HG02678 (cell line): ENCODE measurements around the gene ITGAE.
"Not testable (repeated sequence)": the region's sequence is repeated elsewhere in the genome, so short reads cannot be mapped to it uniquely, and the experiment has no call there.

Source experiments
- ATAC-seq: cut with Tn5 transposase; IDR thresholded peaks from one replicate; pipeline ENCODE4 v1.9.1; 2021; ENCODE audit warnings: mild to moderate bottlenecking, moderate library complexity; ENCODE audit not compliant: unreplicated experiment

Gene ITGAE, protein sequence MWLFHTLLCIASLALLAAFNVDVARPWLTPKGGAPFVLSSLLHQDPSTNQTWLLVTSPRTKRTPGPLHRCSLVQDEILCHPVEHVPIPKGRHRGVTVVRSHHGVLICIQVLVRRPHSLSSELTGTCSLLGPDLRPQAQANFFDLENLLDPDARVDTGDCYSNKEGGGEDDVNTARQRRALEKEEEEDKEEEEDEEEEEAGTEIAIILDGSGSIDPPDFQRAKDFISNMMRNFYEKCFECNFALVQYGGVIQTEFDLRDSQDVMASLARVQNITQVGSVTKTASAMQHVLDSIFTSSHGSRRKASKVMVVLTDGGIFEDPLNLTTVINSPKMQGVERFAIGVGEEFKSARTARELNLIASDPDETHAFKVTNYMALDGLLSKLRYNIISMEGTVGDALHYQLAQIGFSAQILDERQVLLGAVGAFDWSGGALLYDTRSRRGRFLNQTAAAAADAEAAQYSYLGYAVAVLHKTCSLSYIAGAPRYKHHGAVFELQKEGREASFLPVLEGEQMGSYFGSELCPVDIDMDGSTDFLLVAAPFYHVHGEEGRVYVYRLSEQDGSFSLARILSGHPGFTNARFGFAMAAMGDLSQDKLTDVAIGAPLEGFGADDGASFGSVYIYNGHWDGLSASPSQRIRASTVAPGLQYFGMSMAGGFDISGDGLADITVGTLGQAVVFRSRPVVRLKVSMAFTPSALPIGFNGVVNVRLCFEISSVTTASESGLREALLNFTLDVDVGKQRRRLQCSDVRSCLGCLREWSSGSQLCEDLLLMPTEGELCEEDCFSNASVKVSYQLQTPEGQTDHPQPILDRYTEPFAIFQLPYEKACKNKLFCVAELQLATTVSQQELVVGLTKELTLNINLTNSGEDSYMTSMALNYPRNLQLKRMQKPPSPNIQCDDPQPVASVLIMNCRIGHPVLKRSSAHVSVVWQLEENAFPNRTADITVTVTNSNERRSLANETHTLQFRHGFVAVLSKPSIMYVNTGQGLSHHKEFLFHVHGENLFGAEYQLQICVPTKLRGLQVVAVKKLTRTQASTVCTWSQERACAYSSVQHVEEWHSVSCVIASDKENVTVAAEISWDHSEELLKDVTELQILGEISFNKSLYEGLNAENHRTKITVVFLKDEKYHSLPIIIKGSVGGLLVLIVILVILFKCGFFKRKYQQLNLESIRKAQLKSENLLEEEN

GRCh38 chr17:3800362-3801271 lies at the start of gene ITGAE:
Gene ITGAE, minus strand, starts transcription at chr17:3801188. Its CDS starts 44 bp downstream, at chr17:3801144.
- ATAC-seq, result no peak

GRCh38 chr17:3848229-3848835 lies 47.3 kb upstream of the ITGAE start:
- no peak for ATAC-seq

GRCh38 chr17:3847165-3847670 lies 46.2 kb upstream of the ITGAE start:
- no peak for ATAC-seq

- ATAC-seq, result no peak
Observed at GRCh38 chr17:3846437-3847164, 45.6 kb upstream of the ITGAE start.

DNA sequence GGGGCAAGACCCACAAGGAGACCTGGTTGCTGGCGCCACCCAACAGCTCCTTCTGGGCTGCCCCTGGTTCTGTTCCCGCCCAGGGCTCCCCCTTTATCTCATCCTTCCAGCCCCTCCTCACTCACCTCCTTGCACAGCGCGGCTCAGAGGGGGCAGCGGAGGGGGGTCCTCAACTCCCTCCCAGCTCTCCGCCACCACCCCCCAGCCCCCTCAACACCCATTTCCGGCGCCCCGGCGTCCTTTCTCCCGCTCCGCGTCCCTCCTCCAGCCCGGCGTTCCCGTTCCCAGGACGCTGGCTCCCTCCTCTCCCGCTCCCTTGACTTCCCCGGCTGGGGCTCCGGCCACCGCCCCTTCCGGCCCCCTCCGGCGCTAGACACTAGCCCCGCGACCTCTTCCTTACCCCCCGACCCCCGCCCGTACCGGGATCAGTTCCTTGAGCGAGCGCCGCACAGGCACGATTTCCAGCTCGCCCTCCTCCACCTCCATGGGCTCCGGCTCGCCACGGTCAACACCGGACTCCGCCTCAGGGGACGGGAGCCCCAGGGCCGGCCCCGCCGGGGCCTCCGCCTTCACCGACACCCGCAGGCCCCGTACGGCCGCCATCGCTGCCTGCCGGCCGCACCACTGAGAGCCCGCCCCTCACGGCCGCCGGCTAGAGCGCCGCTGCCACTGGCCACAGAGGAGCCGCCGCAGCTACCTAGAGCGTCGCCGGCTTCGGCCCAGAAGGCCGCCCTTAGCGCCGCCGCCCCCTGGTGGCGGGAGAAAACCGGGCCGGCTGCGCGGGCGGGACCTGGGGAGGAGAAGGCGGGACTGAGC lies 44.8 kb upstream of the ITGAE start, which contains the start of gene NCBP3:
Gene NCBP3 (minus strand): TSS at position 626 of the 816 bp plus-strand sequence. CDS start 23 bp downstream, at position 603.
- peak; percentile 95 for ATAC-seq

GRCh38 chr17:3845291-3845620 lies 44.3 kb upstream of the ITGAE start:
- no peak for ATAC-seq

DNA sequence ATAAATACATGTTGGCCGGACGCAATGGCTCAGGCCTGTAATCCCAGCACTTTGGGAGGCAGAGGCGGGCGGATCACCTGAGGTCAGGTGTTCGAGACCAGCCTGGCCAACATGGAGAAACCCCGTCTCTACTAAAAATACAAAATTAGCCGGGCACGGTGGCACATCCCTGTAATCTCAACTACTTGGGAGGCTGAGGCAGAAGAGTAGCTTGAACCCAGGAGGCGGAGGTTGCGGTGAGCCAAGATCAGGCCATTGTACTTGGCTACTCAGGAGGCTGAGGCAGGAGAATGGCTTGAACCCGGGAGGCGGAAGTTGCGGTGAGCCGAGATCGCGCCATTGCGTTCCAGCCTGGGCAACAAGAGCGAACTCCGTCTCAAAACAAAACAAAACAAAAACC lies 43.6 kb upstream of the ITGAE start:
- not testable (repeated sequence) for ATAC-seq

- ATAC-seq, result no peak
Observed at GRCh38 chr17:3843935-3844516, 43.0 kb upstream of the ITGAE start.

DNA sequence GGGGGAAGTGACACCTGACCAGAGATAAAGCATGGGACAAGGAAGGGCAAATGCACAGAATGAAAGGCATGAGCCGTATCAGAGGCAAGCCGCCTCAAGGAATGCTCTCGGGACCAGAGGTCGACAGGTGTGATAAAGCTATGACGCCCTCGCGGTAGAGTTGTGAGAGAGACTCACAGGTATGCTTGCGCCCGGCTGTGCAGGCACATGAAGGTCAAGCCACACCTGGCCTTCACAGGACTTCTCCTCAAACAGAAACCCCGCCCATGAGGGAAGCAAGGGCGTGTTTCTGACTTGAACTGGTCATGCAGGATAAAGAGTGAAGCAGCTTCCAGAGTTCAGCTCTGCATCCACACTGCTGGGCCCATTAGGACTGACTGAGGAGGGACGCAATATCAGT lies 37.2 kb upstream of the ITGAE start:
- ATAC-seq, result no peak

- ATAC-seq, result no peak
Observed at GRCh38 chr17:3836551-3836950, 35.6 kb upstream of the ITGAE start.

DNA sequence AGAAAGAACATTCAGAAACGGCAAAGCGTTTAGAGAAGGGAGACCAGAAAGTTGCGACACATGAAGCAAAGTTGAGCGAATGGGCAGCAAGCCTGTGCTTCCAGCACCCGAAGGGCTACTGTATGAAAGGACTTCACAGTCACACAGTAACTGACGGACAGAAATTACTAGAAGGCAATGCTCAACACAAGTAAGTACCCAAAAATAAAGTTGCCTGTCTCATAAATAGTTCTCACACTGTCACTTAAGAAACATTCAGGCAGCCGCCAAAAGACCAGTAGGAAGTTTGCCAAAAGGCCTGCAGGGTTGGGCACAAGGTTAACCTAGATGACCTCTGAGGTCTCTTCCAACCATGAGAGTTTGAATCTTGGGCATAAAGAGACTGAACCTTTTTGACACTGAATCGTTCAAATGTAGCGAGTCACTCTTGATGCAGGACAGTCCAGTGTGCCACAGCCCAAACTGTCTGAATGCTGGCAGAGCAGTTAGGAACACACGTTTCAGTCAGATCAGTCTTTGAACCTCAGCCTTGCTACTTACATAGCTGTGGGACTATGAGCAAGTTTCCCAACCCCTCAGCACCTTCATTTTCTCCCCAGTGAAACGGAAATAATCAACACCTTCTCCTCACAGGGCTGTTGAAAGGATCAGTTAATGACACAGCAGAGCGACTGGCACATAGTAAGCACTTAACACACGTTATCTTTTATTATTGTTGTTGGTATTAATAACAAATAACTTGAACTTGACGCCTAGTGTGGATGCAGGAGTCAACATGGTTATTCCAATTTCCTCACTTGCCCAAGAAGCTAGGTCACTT lies 34.6 kb upstream of the ITGAE start:
- no peak for ATAC-seq

DNA sequence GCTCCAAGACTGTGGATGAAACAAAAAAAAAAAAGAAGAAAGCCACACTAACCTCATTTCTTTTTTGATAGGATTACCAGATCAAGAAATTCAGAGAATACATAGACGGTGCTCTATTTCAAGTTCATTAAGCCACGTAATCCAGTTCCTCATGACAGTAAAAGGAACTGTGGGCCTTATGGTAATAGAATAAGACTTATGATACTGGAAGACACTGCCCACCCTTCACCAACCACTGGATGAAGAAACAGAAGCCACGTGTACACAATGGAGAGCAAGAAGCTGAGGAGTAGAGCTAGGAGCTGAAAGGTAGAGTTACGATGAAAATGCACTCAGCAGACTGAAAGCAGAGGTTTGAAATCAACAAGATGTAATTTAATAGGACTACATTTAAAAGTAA lies 33.8 kb upstream of the ITGAE start:
- ATAC-seq, result no peak

DNA sequence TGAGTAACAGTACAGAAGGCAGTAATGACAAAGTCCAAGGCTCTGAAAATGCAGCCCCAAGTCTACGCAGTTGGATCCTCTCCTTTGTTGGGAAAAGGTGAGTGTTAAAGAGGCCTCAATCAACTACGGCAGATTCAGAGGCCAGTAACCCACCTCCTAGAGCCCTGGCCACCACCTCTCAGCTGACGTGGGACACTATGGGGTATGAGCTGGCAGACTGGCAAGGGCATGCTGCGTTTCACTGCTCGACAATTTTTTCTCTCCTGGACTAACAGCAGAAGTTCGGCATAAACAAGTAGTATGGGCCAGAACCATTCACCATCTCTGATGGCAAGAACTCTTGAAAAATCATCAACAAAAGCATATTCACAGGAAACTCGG lies 27.9 kb upstream of the ITGAE start:
- ATAC-seq, result no peak

GRCh38 chr17:3828151-3828851 lies 27.3 kb upstream of the ITGAE start:
- no peak for ATAC-seq

DNA sequence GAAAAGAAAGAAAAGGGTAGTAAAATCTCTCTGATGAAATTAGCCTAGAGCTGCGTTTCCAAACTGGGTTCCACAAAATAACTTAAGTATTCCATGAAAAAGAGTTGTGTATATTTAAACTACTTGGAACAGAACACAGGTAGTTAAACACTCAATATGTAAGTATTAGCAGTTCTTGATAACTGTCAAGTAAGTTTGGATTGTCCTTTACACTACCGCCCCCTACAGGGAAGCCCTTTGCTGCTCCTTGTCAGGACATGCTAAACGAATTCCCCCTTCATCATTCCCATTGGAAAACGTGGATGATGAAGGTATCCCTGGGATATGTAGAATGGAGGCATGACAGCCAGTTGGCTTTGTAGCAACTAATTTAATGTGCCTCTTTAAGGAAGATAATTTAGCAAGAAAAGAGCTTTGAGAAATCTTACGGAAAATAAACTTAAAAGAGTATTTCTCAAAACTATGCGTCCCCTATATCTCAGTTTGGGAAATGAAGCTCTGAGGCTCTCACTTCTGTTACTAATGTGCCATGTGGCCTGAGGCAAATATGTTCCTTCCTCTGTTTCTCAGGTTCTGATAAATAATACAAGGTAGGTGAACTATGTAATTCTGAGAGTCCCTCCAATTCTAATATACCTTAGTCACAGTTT lies 26.3 kb upstream of the ITGAE start:
- ATAC-seq, result no peak

- no peak for ATAC-seq
Observed at GRCh38 chr17:3826191-3826590, 25.2 kb upstream of the ITGAE start.
